Measurements from ENCODE around the gene PHRF1.

Gene PHRF1, protein sequence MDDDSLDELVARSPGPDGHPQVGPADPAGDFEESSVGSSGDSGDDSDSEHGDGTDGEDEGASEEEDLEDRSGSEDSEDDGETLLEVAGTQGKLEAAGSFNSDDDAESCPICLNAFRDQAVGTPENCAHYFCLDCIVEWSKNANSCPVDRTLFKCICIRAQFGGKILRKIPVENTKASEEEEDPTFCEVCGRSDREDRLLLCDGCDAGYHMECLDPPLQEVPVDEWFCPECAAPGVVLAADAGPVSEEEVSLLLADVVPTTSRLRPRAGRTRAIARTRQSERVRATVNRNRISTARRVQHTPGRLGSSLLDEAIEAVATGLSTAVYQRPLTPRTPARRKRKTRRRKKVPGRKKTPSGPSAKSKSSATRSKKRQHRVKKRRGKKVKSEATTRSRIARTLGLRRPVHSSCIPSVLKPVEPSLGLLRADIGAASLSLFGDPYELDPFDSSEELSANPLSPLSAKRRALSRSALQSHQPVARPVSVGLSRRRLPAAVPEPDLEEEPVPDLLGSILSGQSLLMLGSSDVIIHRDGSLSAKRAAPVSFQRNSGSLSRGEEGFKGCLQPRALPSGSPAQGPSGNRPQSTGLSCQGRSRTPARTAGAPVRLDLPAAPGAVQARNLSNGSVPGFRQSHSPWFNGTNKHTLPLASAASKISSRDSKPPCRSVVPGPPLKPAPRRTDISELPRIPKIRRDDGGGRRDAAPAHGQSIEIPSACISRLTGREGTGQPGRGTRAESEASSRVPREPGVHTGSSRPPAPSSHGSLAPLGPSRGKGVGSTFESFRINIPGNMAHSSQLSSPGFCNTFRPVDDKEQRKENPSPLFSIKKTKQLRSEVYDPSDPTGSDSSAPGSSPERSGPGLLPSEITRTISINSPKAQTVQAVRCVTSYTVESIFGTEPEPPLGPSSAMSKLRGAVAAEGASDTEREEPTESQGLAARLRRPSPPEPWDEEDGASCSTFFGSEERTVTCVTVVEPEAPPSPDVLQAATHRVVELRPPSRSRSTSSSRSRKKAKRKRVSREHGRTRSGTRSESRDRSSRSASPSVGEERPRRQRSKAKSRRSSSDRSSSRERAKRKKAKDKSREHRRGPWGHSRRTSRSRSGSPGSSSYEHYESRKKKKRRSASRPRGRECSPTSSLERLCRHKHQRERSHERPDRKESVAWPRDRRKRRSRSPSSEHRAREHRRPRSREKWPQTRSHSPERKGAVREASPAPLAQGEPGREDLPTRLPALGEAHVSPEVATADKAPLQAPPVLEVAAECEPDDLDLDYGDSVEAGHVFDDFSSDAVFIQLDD (N-terminal part only)

GRCh38 chr11:575996-576768 lies at the start of gene PHRF1:
PHRF1 (plus strand) TSS chr11:576470; CDS start chr11:581513, 5,043 bp downstream.
- DNase-seq, result peak; percentile 97

DNA sequence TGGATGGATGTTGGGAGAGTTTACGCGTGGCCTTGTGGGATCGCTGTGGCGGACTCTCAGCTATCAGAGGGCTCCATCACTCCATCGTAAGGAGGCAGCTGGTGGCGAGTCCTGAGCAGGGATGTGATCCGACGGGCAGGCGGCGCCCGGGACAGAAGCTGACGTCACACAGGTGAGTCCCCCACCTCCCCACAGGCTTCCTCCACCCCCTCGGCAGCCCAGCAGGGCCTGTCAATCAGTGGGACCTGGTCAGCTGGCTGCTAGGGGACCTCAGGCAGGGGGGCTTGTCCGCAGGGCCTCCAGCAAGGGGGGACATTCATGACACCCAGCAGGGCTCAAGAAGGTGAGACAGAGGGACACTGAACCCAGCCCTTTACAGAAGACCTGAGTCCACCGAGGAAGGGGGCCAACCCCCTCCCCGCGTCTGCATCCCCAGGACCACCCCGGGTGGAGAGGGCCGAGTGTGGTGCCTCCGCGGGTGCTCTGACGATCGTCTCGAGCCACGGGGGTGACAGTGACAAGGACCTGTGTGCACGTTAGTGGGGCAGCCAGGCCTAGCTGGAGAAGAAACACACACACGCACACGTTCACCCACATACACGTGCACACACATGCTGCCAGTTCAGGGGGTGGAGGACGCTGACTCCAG lies 48.0 kb upstream of the PHRF1 start:
- no peak for DNase-seq

DNA sequence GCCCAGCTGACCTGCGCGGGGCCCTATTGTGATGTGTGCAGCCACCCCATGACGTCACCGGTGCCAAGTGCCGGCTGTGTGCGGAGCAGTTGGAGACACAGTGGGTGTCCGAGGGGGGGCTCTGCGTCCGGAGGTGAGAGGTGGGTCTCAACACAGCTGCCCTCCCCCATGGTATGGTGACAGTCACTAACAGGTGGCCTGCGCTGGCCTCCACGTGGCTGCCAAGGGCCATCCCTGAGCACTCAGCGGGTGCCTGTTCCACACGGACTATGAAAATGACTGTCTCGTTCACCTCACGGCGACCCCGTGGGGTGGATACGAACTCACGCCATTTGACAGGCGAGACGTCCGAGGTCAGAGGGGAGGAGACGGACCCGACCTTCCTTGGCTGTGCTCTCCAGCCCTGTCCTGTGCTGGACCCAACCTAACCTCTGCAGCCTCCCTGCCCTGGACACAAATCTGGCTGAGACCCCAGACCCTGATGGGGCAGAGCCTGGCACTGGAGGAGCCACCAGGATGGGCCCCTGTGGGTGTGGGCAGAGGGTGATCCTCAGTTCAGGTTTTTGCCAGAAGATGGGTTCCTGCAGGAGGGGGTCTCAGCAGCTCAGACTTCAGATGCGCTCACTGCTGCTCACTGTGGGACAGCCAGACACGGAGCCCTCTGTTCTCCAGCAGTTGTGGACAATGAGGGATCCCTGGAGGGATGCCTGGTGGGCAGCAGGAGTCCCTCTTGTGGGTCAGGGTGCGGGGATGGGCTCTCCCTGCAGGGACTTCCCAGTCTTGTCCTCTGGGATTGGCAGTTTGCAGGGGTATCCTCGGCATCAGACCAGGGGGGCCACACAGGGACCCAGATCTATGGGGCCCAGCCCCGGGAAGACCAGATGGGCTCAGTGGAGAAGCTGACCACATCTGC lies 47.2 kb upstream of the PHRF1 start:
- peak; percentile 54 for DNase-seq

GRCh38 chr11:529728-530411 lies 46.4 kb upstream of the PHRF1 start:
- DNase-seq, result no peak

DNA sequence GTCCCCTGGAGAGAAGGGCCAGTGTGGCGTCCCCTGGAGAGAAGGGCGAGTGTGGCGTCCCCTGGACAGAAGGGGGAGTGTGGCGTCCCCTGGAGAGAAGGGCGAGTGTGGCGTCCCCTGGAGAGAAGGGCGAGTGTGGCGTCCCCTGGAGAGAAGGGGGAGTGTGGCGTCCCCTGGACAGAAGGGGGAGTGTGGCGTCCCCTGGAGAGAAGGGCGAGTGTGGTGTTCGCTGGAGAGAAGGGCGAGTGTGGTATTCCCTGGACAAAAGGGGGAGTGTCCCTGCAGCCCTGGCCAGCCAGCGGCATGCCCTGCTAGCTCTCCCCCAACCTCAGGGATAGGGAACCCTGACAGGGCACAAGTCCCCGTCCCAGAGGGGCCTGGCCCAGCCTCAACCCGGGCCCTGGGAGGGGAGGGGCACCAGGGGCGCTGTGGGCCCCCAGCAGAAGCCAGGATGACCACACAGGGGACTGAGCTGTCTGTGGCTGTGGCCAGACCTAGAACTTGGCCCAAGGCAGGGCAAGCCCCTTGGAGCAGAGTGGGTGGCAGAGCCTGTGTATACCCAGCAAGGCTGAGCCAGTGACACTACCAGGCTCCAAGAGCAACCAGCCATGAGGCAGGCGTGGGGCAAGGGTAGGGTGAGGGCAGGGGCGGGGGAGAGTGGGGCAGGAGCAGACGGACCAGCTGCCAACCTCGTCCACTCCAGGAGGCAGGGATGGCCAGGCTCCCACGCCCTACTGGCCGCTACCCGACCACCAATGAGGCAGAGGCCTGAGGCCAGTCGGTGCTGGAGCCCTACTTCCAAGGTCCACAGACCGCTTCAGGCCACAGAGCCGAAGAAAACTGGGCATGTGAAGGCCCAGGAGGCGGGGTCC lies 45.1 kb upstream of the PHRF1 start:
- peak; percentile 31 for DNase-seq

DNA sequence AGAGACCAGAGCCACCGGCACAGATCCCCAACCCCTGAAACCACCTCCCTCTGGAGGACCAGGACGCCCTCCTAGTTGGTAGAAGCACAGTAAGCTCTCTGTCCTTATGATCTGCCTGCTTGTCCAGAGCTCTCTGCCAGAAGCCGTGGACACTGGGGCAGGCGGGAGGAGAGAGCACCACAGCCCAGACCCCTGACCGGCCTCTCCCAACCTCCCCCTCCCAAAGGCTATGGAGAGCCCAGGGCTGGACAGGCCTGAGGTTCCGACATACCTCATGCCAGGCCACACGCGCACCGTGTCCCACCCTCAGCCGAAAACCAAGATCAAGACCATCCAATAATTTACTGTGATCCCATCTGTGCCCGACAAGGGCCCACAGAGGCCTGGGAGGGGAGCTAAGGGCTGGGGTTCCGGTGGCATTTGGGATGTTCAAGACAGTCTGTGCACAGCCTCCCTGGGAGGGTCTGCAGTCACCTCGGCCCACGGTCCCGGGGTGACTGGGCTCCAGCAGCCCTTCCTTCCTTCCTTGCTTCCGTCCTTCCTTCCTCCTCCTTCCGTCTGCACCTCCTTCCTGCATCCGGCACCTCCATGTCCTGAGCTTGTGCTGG lies 44.2 kb upstream of the PHRF1 start:
- DNase-seq, result no peak

DNA sequence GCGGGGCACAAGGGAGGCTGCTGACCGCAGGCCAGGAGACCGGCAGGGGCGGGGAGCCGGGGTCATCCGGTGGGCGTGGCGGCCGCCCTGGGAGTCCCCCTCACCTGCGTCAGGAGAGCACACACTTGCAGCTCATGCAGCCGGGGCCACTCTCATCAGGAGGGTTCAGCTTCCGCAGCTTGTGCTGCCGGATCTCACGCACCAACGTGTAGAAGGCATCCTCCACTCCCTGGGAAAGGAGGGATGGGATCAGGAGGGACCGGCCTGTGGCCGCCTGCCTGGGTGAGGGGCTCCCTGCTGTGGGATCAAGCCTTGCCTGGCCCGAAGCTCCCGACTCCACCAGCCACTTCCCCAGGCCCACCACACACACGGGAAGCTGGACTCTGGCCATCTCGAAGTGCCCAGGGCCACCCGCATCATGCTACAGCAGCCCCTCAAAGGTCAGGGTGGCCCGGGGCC lies 43.7 kb upstream of the PHRF1 start:
- DNase-seq, result peak; percentile 22

DNA sequence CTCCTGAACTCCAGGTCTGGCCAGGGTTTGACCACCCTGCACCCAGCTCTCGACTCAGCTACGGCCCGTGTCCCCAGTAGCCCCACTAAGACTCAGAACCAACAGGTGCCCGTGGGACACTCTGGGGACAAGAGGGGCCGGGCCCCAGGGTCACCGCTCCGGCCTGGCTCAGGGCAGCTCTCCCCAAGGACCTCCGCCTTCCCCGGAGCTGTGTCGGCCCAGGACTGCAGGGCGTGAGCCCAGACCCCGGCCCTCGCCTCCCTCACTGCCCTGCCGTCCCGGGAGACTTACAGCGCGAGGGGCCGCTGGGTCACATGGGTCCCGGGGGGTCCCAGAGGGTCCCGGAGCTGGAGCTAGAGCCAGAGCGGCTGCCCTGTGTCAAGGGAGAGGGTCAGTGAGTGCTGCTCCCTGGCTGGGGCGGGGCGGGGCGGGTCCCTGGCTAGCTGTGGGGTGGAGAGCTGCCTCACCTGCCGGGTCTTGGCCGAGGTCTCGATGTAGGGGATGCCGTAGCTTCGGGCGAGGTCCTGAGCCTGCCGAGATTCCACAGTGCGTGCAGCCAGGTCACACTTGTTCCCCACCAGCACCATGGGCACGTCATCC lies 43.2 kb upstream of the PHRF1 start:
- DNase-seq, result peak; percentile 22

GRCh38 chr11:533586-534395 lies 42.5 kb upstream of the PHRF1 start:
- DNase-seq, result peak; percentile 37

- DNase-seq, result peak; percentile 64
Observed at GRCh38 chr11:534396-535209, 41.7 kb upstream of the PHRF1 start.

GRCh38 chr11:535210-535518 lies 41.1 kb upstream of the PHRF1 start:
- no peak for DNase-seq

DNA sequence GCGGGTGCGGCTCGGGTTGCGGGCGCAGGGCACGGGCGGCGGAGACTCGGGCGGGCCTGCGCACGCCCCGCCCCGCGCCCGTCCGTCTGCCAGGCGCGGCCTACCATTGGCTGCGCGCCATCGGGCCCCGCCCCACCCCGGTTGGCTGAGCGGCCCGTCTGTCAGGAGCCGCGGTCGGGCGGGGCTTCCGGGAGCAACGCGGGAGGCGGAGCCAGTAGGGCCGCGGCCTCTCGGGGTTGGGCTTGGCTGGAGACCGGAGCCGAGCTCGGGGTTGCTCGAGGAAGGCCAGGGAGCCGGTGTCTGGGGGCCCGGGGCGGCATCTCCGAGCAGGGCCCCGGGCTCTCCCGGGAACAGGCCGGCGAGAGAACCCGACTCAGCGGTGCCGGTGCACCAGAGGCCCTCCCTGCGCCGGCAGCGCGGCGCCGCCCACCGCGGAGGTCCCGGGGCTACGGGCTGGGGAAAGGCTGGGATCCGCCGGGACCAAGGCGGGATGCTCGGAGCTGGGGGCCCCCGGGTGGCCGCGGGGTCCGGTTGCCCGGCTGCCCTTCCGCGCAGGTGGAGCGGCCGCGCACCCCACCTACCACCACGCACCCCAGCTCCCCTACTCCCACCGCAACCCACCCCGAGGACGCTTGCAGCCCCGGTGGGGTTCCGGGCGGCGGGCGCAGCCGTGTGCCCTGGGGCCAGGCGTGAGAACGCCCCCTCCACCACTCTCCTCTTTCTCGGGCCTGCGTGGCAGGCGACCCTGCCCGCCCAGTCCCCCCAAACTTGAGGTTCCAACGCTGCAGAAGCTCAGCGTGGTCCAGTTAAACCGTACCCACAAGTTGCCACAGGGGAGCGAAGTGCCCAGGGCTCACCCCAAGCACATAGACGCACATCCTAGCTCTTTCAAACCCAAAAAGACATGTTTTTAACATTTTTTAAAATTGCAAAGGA lies 40.5 kb upstream of the PHRF1 start, which contains the start of gene HRAS:
Gene HRAS, minus strand, starts transcription at position 58 of the 936 bp plus-strand sequence.
- DNase-seq, result peak; percentile 96

DNA sequence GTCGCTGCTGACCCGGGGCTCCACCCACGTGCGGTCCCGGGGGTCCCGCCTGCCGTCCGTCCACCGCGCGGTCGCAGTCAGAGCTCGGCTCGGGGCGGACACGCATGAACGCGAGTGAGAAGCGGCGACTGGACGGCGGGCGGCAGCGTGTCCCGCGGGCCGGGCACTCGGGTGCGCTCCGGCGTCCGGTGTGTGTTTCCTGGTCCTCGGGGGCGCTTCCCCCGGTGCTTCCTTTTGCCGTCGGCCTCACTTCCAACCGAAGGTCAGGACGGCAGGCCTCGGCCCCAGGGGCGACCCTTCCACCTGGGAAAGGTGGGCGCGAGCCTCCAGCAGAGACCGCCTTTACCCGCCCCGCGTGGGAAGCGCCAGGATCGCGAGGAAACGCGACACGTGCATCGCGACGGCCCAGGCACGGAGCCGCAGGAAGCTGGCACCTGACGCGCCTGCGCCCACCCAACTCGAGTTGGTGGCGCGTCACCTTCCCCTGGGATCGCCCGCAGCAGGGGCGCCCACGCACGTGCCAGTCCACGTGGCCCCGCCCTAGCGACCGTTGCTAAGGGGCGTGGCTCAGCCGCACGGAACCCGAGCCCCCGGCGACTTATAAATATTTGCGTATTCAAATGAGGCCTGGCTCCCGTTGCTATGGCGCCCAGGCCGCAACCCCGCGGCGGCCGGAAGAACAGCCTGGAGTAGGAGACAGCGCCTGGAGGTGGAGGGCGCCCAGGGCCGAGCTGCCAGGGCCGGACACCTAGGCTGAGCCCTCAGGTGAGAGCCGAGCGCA lies 39.2 kb upstream of the PHRF1 start, which contains the start of gene LRRC56:
Gene LRRC56, plus strand, starts transcription at position 687 of the 781 bp plus-strand sequence. CDS start 3,158 bp downstream, outside the sequence.
- peak; percentile 86 for DNase-seq
